SHP77 treated with DMSO at 0.1 percent for 48 hours (cell line): Measurements from ENCODE around the gene VWA5B2.
A peak's percentile ranks its signal among the peaks of the same experiment; 100 is the strongest.

ENCODE experiments used
- DNase-seq: peaks from one replicate; lab custom pipeline; 2025; lab: John Stamatoyannopoulos, UW

Gene VWA5B2

GRCh38 chr3:184229394-184230080, at the start of gene VWA5B2:
VWA5B2 (plus strand) TSS chr3:184229585; CDS start chr3:184230529, 944 bp downstream.
- peak; percentile 31 for DNase-seq

- no peak for DNase-seq
These were observed 49.2 kb upstream of the VWA5B2 start for GRCh38 chr3:184180165-184180564.

GRCh38 chr3:184181596-184181995, 47.8 kb upstream of the VWA5B2 start:
- DNase-seq = no peak

GRCh38 chr3:184183679-184184078, 45.7 kb upstream of the VWA5B2 start:
- DNase-seq = no peak

GRCh38 chr3:184184546-184185230, 44.7 kb upstream of the VWA5B2 start:
- no peak for DNase-seq

GRCh38 chr3:184185461-184186183, 43.8 kb upstream of the VWA5B2 start:
- peak; percentile 96 for DNase-seq

- no peak for DNase-seq
These were observed 43.0 kb upstream of the VWA5B2 start, which contains the start of gene ABCF3 for GRCh38 chr3:184186184-184186901. ABCF3 (plus strand) TSS chr3:184186199; CDS start chr3:184186208, 9 bp downstream.

- no peak for DNase-seq
These were observed 42.5 kb upstream of the VWA5B2 start for GRCh38 chr3:184186902-184187207.

- no peak for DNase-seq
These were observed 41.3 kb upstream of the VWA5B2 start for GRCh38 chr3:184188080-184188479.

- no peak for DNase-seq
These were observed 40.0 kb upstream of the VWA5B2 start for GRCh38 chr3:184189421-184189820.

- no peak for DNase-seq
These were observed 36.5 kb upstream of the VWA5B2 start for GRCh38 chr3:184192889-184193288.

- no peak for DNase-seq
These were observed 35.3 kb upstream of the VWA5B2 start for GRCh38 chr3:184193991-184194539.

- peak; percentile 27 for DNase-seq
These were observed 32.8 kb upstream of the VWA5B2 start for GRCh38 chr3:184196536-184196935.

GRCh38 chr3:184198509-184198908, 30.9 kb upstream of the VWA5B2 start:
- DNase-seq = no peak

- DNase-seq = no peak
These were observed 28.6 kb upstream of the VWA5B2 start for GRCh38 chr3:184200825-184201224.

- no peak for DNase-seq
These were observed 25.9 kb upstream of the VWA5B2 start for GRCh38 chr3:184203526-184203925.

GRCh38 chr3:184209146-184209923, 20.1 kb upstream of the VWA5B2 start:
- DNase-seq = no peak

GRCh38 chr3:184211297-184211696, 18.1 kb upstream of the VWA5B2 start:
- DNase-seq = no peak

GRCh38 chr3:184211718-184212117, 17.7 kb upstream of the VWA5B2 start:
- DNase-seq = no peak

GRCh38 chr3:184218814-184219213, 10.6 kb upstream of the VWA5B2 start:
- no peak for DNase-seq

GRCh38 chr3:184222521-184222920, 6.9 kb upstream of the VWA5B2 start:
- no peak for DNase-seq
